ENCODE data around the gene RDH5. TPM values are rescaled to one million over a fixed set of nuclear protein-coding genes. Genes with fewer than 3 reads are reported as not detected.

The RDH5 gene
- total RNA-seq, 2 donors from 2014 or later = 4.1 to 7.4 TPM

GRCh38 chr12:55693323-55694187, 26.6 kb upstream of the RDH5 start:
- no peaks in the 10 kb centered on the region for H3K4me1 ChIP-seq (ENCODE audit: control insufficient read depth, insufficient read depth, low read length)
- H3K27ac Mint-ChIP-seq = no peak overlapping the region

GRCh38 chr12:55694188-55694515, 26.0 kb upstream of the RDH5 start:
- no peaks in the 10 kb centered on the region for H3K9me3 Mint-ChIP-seq
- H3K27ac Mint-ChIP-seq = no peak overlapping the region
- no peak overlapping the region for H3K4me3 ChIP-seq (ENCODE audit: low read length)
- H3K4me3 Mint-ChIP-seq = no peak overlapping the region
- no peaks in the 10 kb centered on the region for H3K36me3 ChIP-seq (ENCODE audit: control insufficient read depth, insufficient read depth, low read length)
- no peaks in the 10 kb centered on the region for H3K4me1 Mint-ChIP-seq
- H3K9ac ChIP-seq (ENCODE audit: extremely low read depth, low read length, poor library complexity, severe bottlenecking) = no peak overlapping the region
- no peaks in the 10 kb centered on the region for H3K9me3 ChIP-seq (ENCODE audit: control insufficient read depth, low read length)
- DNase-seq = no peak
- no peak for TF ChIP-seq CTCF (conservative IDR thresholded peaks at IDR 0.05)
- no peaks in the 10 kb centered on the region for H3K27me3 ChIP-seq (ENCODE audit: control insufficient read depth, insufficient read depth, low read length, poor library complexity, severe bottlenecking)
- no peak overlapping the region for H3K27ac ChIP-seq (ENCODE audit: low read depth, low read length)
- no peaks in the 10 kb centered on the region for H3K27me3 Mint-ChIP-seq (ENCODE audit: insufficient read depth)
- 96 to 97% methylated on average over 5 to 7 of the region's 7 CpGs for WGBS, 2 experiments (ENCODE audit: insufficient coverage in 1 of 2, insufficient read length in 1 of 2)
- no peaks in the 10 kb centered on the region for H3K4me1 ChIP-seq (ENCODE audit: control insufficient read depth, insufficient read depth, low read length)
- peaks cover 29% of the 10 kb centered on the region for H3K36me3 Mint-ChIP-seq (ENCODE audit: low read depth)

More at GRCh38 chr12:55693323-55694187, 26.6 kb upstream of the RDH5 start:
- Histone ChIP-seq H3K9ac (ENCODE audit: extremely low read depth, low read length, poor library complexity, severe bottlenecking) (no peak overlapping the region), H3K36me3 (ENCODE audit: control insufficient read depth, insufficient read depth, low read length) (no peaks in the 10 kb centered on the region), H3K4me3 (ENCODE audit: low read length) (no peak overlapping the region), H3K9me3 (ENCODE audit: control insufficient read depth, low read length) (no peaks in the 10 kb centered on the region), H3K27ac (ENCODE audit: low read depth, low read length) (no peak overlapping the region), H3K27me3 (ENCODE audit: control insufficient read depth, insufficient read depth, low read length, poor library complexity, severe bottlenecking) (no peaks in the 10 kb centered on the region)
- Mint-ChIP-seq H3K4me3 (no peak overlapping the region), H3K36me3 (ENCODE audit: low read depth) (peaks cover 34% of the 10 kb centered on the region), H3K9me3 (no peaks in the 10 kb centered on the region), H3K4me1 (no peaks in the 10 kb centered on the region), H3K27me3 (ENCODE audit: insufficient read depth) (no peaks in the 10 kb centered on the region)
- TF ChIP-seq CTCF (conservative IDR thresholded peaks at IDR 0.05) = no peak
- 94 to 100% methylated on average over 3 to 7 of the region's 7 CpGs for WGBS, 2 experiments (ENCODE audit: insufficient coverage in 1 of 2, insufficient read length in 1 of 2)
- no peak for DNase-seq

- TF ChIP-seq CTCF (conservative IDR thresholded peaks at IDR 0.05) = no peak
- H3K9me3 ChIP-seq (ENCODE audit: control insufficient read depth, low read length) = no peaks in the 10 kb centered on the region
- H3K27me3 ChIP-seq (ENCODE audit: control insufficient read depth, insufficient read depth, low read length, poor library complexity, severe bottlenecking) = no peaks in the 10 kb centered on the region
- no peak for DNase-seq
- no peak overlapping the region for H3K27ac Mint-ChIP-seq
- no peak overlapping the region for H3K9ac ChIP-seq (ENCODE audit: extremely low read depth, low read length, poor library complexity, severe bottlenecking)
- H3K4me3 ChIP-seq (ENCODE audit: low read length) = no peak overlapping the region
- H3K27ac ChIP-seq (ENCODE audit: low read depth, low read length) = no peak overlapping the region
- no peaks in the 10 kb centered on the region for H3K27me3 Mint-ChIP-seq (ENCODE audit: insufficient read depth)
- no peaks in the 10 kb centered on the region for H3K4me1 Mint-ChIP-seq
- no peak overlapping the region for H3K4me3 Mint-ChIP-seq
- H3K36me3 ChIP-seq (ENCODE audit: control insufficient read depth, insufficient read depth, low read length) = no peaks in the 10 kb centered on the region
- H3K9me3 Mint-ChIP-seq = no peaks in the 10 kb centered on the region
- H3K4me1 ChIP-seq (ENCODE audit: control insufficient read depth, insufficient read depth, low read length) = no peaks in the 10 kb centered on the region
- peaks cover 29% of the 10 kb centered on the region for H3K36me3 Mint-ChIP-seq (ENCODE audit: low read depth)
- WGBS, 2 experiments (ENCODE audit: insufficient coverage in 1 of 2, insufficient read length in 1 of 2) = 76 to 96% methylated on average over 3 to 4 of the region's 4 CpGs
These were observed 25.5 kb upstream of the RDH5 start for GRCh38 chr12:55694651-55695050.

All from endodermal cell (in vitro differentiated cells).